PC-3 (cell line): ENCODE data around the gene PDLIM4. TPM values are rescaled to one million over a fixed set of nuclear protein-coding genes. Genes with fewer than 3 reads are reported as not detected.

Experiments
- ATAC-seq: fragments of 200-7000 bp; cut with Tn5 transposase; 2 replicates; pipeline ENCODE4 v1.9.1; 2020; ENCODE audit warnings: mild to moderate bottlenecking, moderate library complexity
- BruUV-seq: library from RNA; stranded (reverse); fragments of 400-500 nt; replicated peaks from 2 replicates; lab custom pipeline; 2021; lab: Mats Ljungman, UMichigan
- CTCF ChIA-PET: fragments of 300-600 bp; sonication (Branson Sonifier 250); formaldehyde crosslinking; loops from one replicate; lab custom pipeline; 2022; ENCODE audit warnings: antibody characterized with exemption; lab: Charles Lee
- POLR2A ChIA-PET: fragments of 300-600 bp; sonication (Branson Sonifier 250); formaldehyde crosslinking; loops from one replicate; lab custom pipeline; 2022; ENCODE audit warnings: antibody characterized with exemption; ENCODE audit not compliant: unreplicated experiment; lab: Charles Lee
- DNase-seq: peaks from one replicate; pipeline ENCODE4 v3.0.0-alpha.2; 2015
- H2AFZ ChIP-seq: fragments of 300-600 bp; sonication (generic); 2 replicates; pipeline ENCODE4 v1.6.0; 2016; ENCODE audit warnings: antibody characterized with exemption, low read length
- H3F3A ChIP-seq: fragments of 300-600 bp; sonication (generic); one replicate; pipeline ENCODE4 v1.6.0; 2017; ENCODE audit warnings: antibody characterized with exemption, low read length, control low read depth, mild to moderate bottlenecking; ENCODE audit not compliant: unreplicated experiment
- H3K27ac ChIP-seq: fragments of 300-600 bp; sonication (generic); 2 replicates; pipeline ENCODE4 v1.5.1; 2016; ENCODE audit warnings: mild to moderate bottlenecking, low read length
- H3K27me3 ChIP-seq: fragments of 300-600 bp; sonication (generic); 2 replicates; pipeline ENCODE4 v1.6.1; 2016; ENCODE audit warnings: low read length, mixed read lengths
- H3K36me3 ChIP-seq: fragments of 300-600 bp; sonication (generic); 2 replicates; pipeline ENCODE4 v1.6.1; 2016; ENCODE audit warnings: low read depth, mixed run types, low read length, mixed read lengths
- H3K4me1 ChIP-seq: fragments of 300-600 bp; sonication (generic); 2 replicates; pipeline ENCODE4 v1.5.1; 2016; ENCODE audit warnings: low read length; ENCODE audit not compliant: insufficient read depth
- H3K4me2 ChIP-seq: fragments of 300-600 bp; sonication (generic); 2 replicates; pipeline ENCODE4 v1.6.0; 2016; ENCODE audit warnings: low read length
- H3K4me3 ChIP-seq: fragments of 300-600 bp; sonication (generic); 2 replicates; pipeline ENCODE4 v1.5.1; 2016; ENCODE audit warnings: mild to moderate bottlenecking, low read length, mixed read lengths
- H3K79me2 ChIP-seq: fragments of 300-600 bp; sonication (generic); 2 replicates; pipeline ENCODE4 v1.6.1; 2017; ENCODE audit warnings: low read length, mixed read lengths
- H3K9ac ChIP-seq: fragments of 300-600 bp; sonication (generic); 2 replicates; pipeline ENCODE4 v1.6.0; 2016; ENCODE audit warnings: mild to moderate bottlenecking, low read length
- H3K9me2 ChIP-seq: fragments of 300-600 bp; sonication (generic); replicated peaks from 2 replicates; pipeline ENCODE4 v1.6.1; 2016; ENCODE audit warnings: mixed run types, low read length, mixed read lengths
- H3K9me3 ChIP-seq: fragments of 300-600 bp; sonication (generic); 2 replicates; pipeline ENCODE4 v1.6.1; 2016; ENCODE audit warnings: low read length, mixed read lengths
- H4K20me1 ChIP-seq: fragments of 300-600 bp; sonication (generic); 2 replicates; pipeline ENCODE4 v1.6.1; 2016; ENCODE audit warnings: low read length, mixed read lengths
- EZH2 ChIP-seq: fragments of 300-600 bp; sonication (generic); IDR thresholded peaks from one replicate; pipeline ENCODE4 v1.6.1; 2017; ENCODE audit warnings: antibody characterized with exemption, mild to moderate bottlenecking, low read length; ENCODE audit not compliant: unreplicated experiment
- EZH2phosphoT487 ChIP-seq: fragments of 300-600 bp; sonication (generic); IDR thresholded peaks from 2 replicates; pipeline ENCODE4 v1.6.1; 2018; ENCODE audit warnings: mild to moderate bottlenecking, antibody characterized with exemption, low read length, borderline replicate concordance
- intact Hi-C: fragments of 100-400 bp; cut with micrococcal nuclease; formaldehyde crosslinking; loops from 2 replicates; pipeline ENCODE4 v1.9.0; 2023
- total RNA-seq: library from RNA; depleted of rRNA; stranded (reverse); fragments of >200 nt; gene quantifications from 2 replicates; pipeline ENCODE4 v1.2.3, GENCODE V29; 2014
- TF ChIP-seq, protein P1 (sequence below): fragments of 300-600 bp; sonication (generic); conservative IDR thresholded peaks from 2 replicates; pipeline ENCODE4 v1.5.1; 2017; ENCODE audit warnings: antibody characterized with exemption, low read depth, mild to moderate bottlenecking, low read length

The PDLIM4 gene
- total RNA-seq, 1 experiment from 2014 or later: 27.8 TPM

DNA sequence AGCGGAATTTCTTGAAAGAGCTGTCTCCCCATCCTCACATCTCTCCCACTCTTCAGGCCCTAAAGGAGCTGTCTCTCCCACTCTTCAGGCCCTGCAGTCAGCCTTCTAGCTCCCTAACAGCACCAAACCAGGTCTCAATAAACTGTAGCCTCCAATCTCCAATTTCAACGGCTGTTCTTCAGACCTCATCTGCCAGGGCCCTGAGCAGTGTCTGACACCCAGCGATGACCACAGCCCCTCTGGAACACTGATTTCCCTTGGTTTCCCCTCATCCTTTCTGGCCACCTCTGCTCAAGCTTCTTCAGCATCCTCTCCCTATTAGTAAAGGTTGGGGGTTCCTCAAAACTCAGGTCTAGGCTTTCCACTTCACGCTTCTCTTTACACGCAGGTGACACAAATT is 28.3 kb upstream of the PDLIM4 start:
- no peak overlapping the region for H3K4me3 ChIP-seq
- peaks cover 20% of the 10 kb centered on the region for H3K4me1 ChIP-seq
- H2AFZ ChIP-seq: no peak overlapping the region
- ChIA-PET POLR2A (no interaction called here), CTCF (no interaction called here)
- H3F3A ChIP-seq: no peaks in the 10 kb centered on the region
- no peak overlapping the region for H3K9ac ChIP-seq
- H3K9me2 ChIP-seq: no peaks in the 10 kb centered on the region
- intact Hi-C loops: loop anchor here (5.0 kb wide), 1 partner anchor 63 kb away; the partner anchor contains the start of gene SLC22A4
- H3K4me2 ChIP-seq: no peak overlapping the region
- H4K20me1 ChIP-seq: no peaks in the 10 kb centered on the region
- H3K36me3 ChIP-seq: no peaks in the 10 kb centered on the region
- peaks cover 29% of the 10 kb centered on the region for H3K79me2 ChIP-seq
- BruUV-seq: TSS peak; percentile 64
- no peak for TF ChIP-seq EZH2phosphoT487
- TF ChIP-seq EZH2: no peak
- TF ChIP-seq, protein P1, sequence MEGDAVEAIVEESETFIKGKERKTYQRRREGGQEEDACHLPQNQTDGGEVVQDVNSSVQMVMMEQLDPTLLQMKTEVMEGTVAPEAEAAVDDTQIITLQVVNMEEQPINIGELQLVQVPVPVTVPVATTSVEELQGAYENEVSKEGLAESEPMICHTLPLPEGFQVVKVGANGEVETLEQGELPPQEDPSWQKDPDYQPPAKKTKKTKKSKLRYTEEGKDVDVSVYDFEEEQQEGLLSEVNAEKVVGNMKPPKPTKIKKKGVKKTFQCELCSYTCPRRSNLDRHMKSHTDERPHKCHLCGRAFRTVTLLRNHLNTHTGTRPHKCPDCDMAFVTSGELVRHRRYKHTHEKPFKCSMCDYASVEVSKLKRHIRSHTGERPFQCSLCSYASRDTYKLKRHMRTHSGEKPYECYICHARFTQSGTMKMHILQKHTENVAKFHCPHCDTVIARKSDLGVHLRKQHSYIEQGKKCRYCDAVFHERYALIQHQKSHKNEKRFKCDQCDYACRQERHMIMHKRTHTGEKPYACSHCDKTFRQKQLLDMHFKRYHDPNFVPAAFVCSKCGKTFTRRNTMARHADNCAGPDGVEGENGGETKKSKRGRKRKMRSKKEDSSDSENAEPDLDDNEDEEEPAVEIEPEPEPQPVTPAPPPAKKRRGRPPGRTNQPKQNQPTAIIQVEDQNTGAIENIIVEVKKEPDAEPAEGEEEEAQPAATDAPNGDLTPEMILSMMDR: no peak
- H3K27me3 ChIP-seq: no peaks in the 10 kb centered on the region
- no peak for ATAC-seq
- no peaks in the 10 kb centered on the region for H3K9me3 ChIP-seq
- no peak for DNase-seq
- H3K27ac ChIP-seq: no peak overlapping the region

DNA sequence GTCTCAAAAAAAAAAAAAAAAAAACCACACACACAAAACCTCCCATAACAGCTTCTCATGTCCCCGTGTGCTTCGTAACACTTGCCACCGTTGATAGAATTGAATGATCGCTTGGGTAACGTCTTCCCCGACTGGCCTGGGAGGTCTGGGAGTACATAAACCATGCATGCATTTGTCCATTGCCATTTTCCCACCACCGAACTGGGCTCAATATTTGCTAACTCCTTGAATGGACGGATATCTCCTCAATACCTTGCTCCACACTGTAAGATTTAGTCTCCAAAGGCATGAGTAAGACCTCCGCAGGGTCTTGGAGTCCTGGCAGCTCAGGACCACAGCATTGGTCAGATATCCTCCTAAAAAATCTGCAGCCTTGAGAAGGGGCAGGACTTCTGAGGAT is 26.6 kb upstream of the PDLIM4 start:
- H3K79me2 ChIP-seq: peaks cover 13% of the 10 kb centered on the region
- ATAC-seq (no peak), DNase-seq (no peak)
- no peak overlapping the region for H3K9ac ChIP-seq
- POLR2A ChIA-PET: no interaction called here
- H4K20me1 ChIP-seq: no peaks in the 10 kb centered on the region
- TF ChIP-seq, protein P1: no peak
- TF ChIP-seq EZH2phosphoT487: no peak
- TF ChIP-seq EZH2: no peak
- intact Hi-C loops: no loop called here
- no peaks in the 10 kb centered on the region for H3K27me3 ChIP-seq
- CTCF ChIA-PET: no interaction called here
- no peaks in the 10 kb centered on the region for H3K9me3 ChIP-seq
- H3K4me1 ChIP-seq: peaks cover 10% of the 10 kb centered on the region
- no peak overlapping the region for H2AFZ ChIP-seq
- no peak overlapping the region for H3K4me2 ChIP-seq
- H3K4me3 ChIP-seq: no peak overlapping the region
- no peaks in the 10 kb centered on the region for H3K9me2 ChIP-seq
- BruUV-seq: no TSS peak
- H3F3A ChIP-seq: no peaks in the 10 kb centered on the region
- no peaks in the 10 kb centered on the region for H3K36me3 ChIP-seq
- H3K27ac ChIP-seq: no peak overlapping the region

DNA sequence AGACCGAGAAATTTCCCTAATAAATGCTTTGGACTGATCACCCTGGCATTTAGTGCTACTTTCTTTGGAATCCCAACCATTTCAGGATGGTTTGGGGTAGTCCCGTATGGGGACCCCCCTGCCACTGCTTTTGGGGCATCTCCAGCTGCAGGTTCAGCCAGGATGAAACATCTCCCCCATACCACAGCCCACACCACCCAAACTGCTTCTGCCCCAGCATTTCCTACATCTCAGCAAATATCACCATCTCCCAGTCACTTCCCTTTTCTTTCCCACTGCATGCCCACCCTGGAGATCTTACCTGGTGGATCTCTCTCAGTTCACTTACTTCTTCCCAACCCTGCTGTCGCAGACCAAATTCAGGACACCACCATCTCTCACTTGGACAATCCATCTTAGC is 25.0 kb upstream of the PDLIM4 start:
- intact Hi-C loops: no loop called here
- TF ChIP-seq EZH2 (no peak), EZH2phosphoT487 (no peak)
- TF ChIP-seq, protein P1: no peak
- no peak overlapping the region for H2AFZ ChIP-seq
- H3K9me3 ChIP-seq: no peaks in the 10 kb centered on the region
- no peaks in the 10 kb centered on the region for H3K27me3 ChIP-seq
- no peaks in the 10 kb centered on the region for H3K79me2 ChIP-seq
- H3K9ac ChIP-seq: no peak overlapping the region
- CTCF ChIA-PET: no interaction called here
- no peaks in the 10 kb centered on the region for H3K9me2 ChIP-seq
- no peaks in the 10 kb centered on the region for H3K4me1 ChIP-seq
- DNase-seq (no peak), ATAC-seq (no peak)
- no peak overlapping the region for H3K4me2 ChIP-seq
- POLR2A ChIA-PET: no interaction called here
- H4K20me1 ChIP-seq: no peaks in the 10 kb centered on the region
- H3F3A ChIP-seq: no peaks in the 10 kb centered on the region
- no peak overlapping the region for H3K27ac ChIP-seq
- H3K4me3 ChIP-seq: no peak overlapping the region
- BruUV-seq: no TSS peak
- H3K36me3 ChIP-seq: no peaks in the 10 kb centered on the region
